Aortic smooth muscle cell (primary cell): ENCODE data around the gene RFC2. TPM values are rescaled to one million over a fixed set of nuclear protein-coding genes. Genes with fewer than 3 reads are reported as not detected.

ENCODE experiments used
- total RNA-seq: library from RNA; depleted of rRNA; stranded (reverse); fragments of >200 nt; gene quantifications from 2 replicates; pipeline ENCODE4 v1.2.3, GENCODE V29; 2014

Gene RFC2
- 18.9 and 28.7 TPM in 2 replicates for total RNA-seq

DNA sequence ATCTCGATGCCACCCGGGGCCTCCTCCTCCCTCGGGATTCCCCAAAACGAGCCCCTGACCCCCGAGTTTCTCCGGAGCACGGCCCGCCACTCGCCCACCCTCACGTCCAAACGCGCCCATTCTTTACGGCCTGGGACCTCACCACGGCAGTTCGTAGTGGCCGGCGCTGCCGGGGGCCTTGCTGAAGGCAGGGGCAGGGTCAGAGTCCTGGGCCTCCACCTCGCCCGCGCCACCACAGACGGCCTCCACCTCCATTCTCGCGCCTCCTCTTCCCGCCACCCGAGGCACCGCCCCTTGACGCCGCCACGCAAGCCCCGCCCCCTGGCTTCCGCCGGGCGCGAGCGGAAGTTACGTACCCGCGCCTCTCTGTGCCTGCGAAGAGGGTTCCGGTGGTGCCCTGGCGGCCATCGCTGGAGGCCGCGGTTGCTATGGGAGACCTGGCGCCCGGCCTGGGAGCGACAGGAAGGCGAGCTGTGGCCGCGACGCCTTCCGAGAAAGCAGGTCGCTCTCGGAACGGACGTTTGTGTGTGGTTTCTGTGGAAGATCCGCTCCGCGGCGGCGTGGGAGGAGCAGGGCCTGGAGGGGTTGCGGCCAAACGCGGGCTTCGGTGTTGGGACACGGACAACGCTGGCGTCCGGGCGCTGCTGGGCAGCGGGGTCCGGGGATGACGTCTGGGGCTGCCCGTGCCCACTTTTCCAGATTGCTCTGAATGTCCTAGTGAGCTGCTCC is at the start of gene RFC2:
RFC2 (minus strand) TSS at position 271 of the 729 bp plus-strand sequence; CDS start at position 255, 16 bp downstream.

DNA sequence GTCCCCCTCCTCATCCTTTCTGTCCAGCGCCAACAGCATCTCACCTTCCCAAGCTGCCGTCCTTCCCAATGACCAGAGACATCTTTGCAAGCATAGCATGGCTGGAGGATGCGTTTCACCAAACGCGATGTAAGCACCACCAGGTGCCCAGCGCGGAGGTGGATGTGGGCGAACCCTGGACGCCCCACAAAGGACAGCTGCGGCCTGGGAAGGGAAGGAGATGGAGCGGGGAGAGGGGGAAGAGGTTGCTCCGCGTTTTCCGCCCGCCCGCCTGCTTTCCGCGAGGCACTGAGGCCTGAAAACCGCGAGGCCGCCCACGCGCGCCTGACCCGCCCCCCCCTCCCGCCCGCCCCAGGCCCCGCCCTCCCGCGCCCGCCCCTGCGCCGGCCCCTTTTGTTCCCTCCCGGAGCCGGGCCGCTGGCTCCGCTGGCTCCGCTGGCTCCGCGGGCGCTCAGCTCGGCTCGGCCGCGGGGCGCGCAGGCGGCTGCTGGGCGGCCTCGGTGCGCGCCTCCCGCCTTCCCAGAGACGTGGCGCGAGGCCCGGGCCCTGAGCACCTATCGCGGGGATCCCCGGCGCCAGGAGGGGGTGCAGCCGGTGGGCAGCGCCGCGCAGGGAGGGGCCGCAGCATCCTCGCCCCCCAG is 34.9 kb upstream of the RFC2 start, which contains the start of gene CLIP2:
CLIP2 (plus strand) TSS at position 390 of the 641 bp plus-strand sequence. CDS start 28,140 bp downstream, outside the sequence.

Other genes with a start within 250 kb of the RFC2 start
- 55.2 and 219 TPM in 2 replicates for gene ELN, start 226.2 kb downstream of the RFC2 start, total RNA-seq
- gene LIMK1, start 170.6 kb downstream of the RFC2 start, total RNA-seq, result 21.0 and 24.0 TPM in 2 replicates
- gene EIF4H, start 80.0 kb downstream of the RFC2 start, total RNA-seq, result 295 and 314 TPM in 2 replicates
- 0.13 and 0.44 TPM in 2 replicates for gene LAT2, start 44.4 kb downstream of the RFC2 start, total RNA-seq
- 52.5 and 56.9 TPM in 2 replicates for gene CLIP2, start 35.0 kb upstream of the RFC2 start, total RNA-seq
- gene GTF2IRD1, start 199.5 kb upstream of the RFC2 start, total RNA-seq, result 3.8 and 4.4 TPM in 2 replicates